Right ventricle myocardium inferior (tissue), 1 donor: ENCODE measurements around the gene PSME2. TPM values are rescaled to one million over a fixed set of nuclear protein-coding genes. Genes with fewer than 3 reads are reported as not detected.

Experiments
- ATAC-seq: fragments of 200-7000 bp; cut with Tn5 transposase; one replicate; pipeline ENCODE4 v1.9.1; 2020; ENCODE audit warnings: mild to moderate bottlenecking, moderate library complexity
- DNase-seq: peaks from one replicate; pipeline ENCODE4 v3.0.0; 2021; ENCODE audit errors: missing footprints
- intact Hi-C: fragments of 100-400 bp; cut with DNase I; formaldehyde crosslinking; loops from one replicate; pipeline ENCODE4 v1.11.0; 2022
- long read RNA-seq: library from polyadenylated mRNA; unstranded; transcript quantifications from one replicate; pipeline ENCODE4 v2.0.0, GENCODE V29; 2021
- total RNA-seq: library from RNA; stranded (reverse); fragmentation: NEBNext Ultra II Directional; extraction: Animal tissue kit (Norgen Biotek cat#: 25700); gene quantifications from one replicate; pipeline ENCODE4 v1.2.1, GENCODE V29; 2021
- donor health status: DM: no; HTN: yes; CAD: no; lungs with severe emphysema.

The PSME2 gene
- total RNA-seq, result 109 TPM
- long read RNA-seq, transcript PSME2-201 (11 exons, 1,404 nt), result major isoform, 38 of 48 reads
- long read RNA-seq, transcript PSME2-205 (2 exons, 496 nt), result minor isoform, 5 of 48 reads
- long read RNA-seq, partial matches to known transcripts, result 0 of 48 reads
- long read RNA-seq, other reads (novel, unspliced or antisense), result 4 of 48 reads

GRCh38 chr14:24146453-24146977, at the start of gene PSME2:
Gene PSME2 (minus strand): TSS chr14:24146610. CDS start chr14:24146581, 29 bp downstream.
- ATAC-seq (peak; percentile 88), DNase-seq (peak; percentile 96)
- intact Hi-C loops, result loop anchor here (5.0 to 10.0 kb wide), 2 partner anchors 41 to 288 kb away; partner anchors contain the start of gene IPO4

- peak; percentile 95 for DNase-seq
- intact Hi-C loops, result no loop called here
- ATAC-seq, result peak; percentile 95
Observed at GRCh38 chr14:24195186-24196070, 49.0 kb upstream of the PSME2 start, which contains the start of gene TM9SF1. Gene TM9SF1 (minus strand): TSS chr14:24195441. CDS start chr14:24195019, 422 bp downstream.

- ATAC-seq, result no peak
- intact Hi-C loops, result no loop called here
Observed at GRCh38 chr14:24194873-24195185, 48.4 kb upstream of the PSME2 start.

GRCh38 chr14:24194186-24194872, 47.9 kb upstream of the PSME2 start:
- DNase-seq (no peak), ATAC-seq (no peak)
- intact Hi-C loops, result no loop called here

More at GRCh38 chr14:24194873-24195185, 48.4 kb upstream of the PSME2 start:
- DNase-seq, result peak; percentile 69

- intact Hi-C loops, result no loop called here
- ATAC-seq (no peak), DNase-seq (peak; percentile 32)
Observed at GRCh38 chr14:24192933-24193332, 46.5 kb upstream of the PSME2 start.

- DNase-seq, result no peak
- intact Hi-C loops, result no loop called here
- ATAC-seq, result no peak
Observed at GRCh38 chr14:24190416-24190815, 44.0 kb upstream of the PSME2 start.

GRCh38 chr14:24189460-24189859, 43.0 kb upstream of the PSME2 start:
- intact Hi-C loops, result loop anchor here (2.0 to 5.0 kb wide), 3 partner anchors 42 to 108 kb away; partner anchors contain the start of genes DHRS1, NOP9, PSME2 and RNF31
- no peak for ATAC-seq
- no peak for DNase-seq

GRCh38 chr14:24189059-24189375, 42.6 kb upstream of the PSME2 start:
- intact Hi-C loops, result loop anchor here (2.0 to 5.0 kb wide), 3 partner anchors 42 to 108 kb away; partner anchors contain the start of genes DHRS1, NOP9, PSME2 and RNF31
- no peak for ATAC-seq
- DNase-seq, result no peak

GRCh38 chr14:24188251-24189058, 42.0 kb upstream of the PSME2 start, which contains the start of gene IPO4:
Gene IPO4 (minus strand): TSS chr14:24188816. CDS start chr14:24188787, 29 bp downstream.
- peak; percentile 96 for ATAC-seq
- peak; percentile 95 for DNase-seq
- intact Hi-C loops, result loop anchor here (2.0 to 5.0 kb wide), 3 partner anchors 41 to 109 kb away; partner anchors contain the start of genes DHRS1, NOP9, PSME2 and RNF31

- ATAC-seq (no peak), DNase-seq (peak; percentile 57)
- intact Hi-C loops, result loop anchor here (5.0 kb wide), 2 partner anchors 40 to 110 kb away; partner anchors contain the start of genes DHRS1, NOP9, PSME2 and RNF31
Observed at GRCh38 chr14:24187539-24187915, 41.1 kb upstream of the PSME2 start.

GRCh38 chr14:24186831-24187538, 40.6 kb upstream of the PSME2 start:
- ATAC-seq, result no peak
- no peak for DNase-seq
- intact Hi-C loops, result loop anchor here (5.0 kb wide), 2 partner anchors 40 to 110 kb away; partner anchors contain the start of genes DHRS1, NOP9, PSME2 and RNF31

- DNase-seq (peak; percentile 55), ATAC-seq (no peak)
- intact Hi-C loops, result loop anchor here (5.0 kb wide), 2 partner anchors 38 to 112 kb away; partner anchors contain the start of genes DHRS1, NOP9, PSME2 and RNF31
Observed at GRCh38 chr14:24185741-24186140, 39.3 kb upstream of the PSME2 start.

GRCh38 chr14:24185026-24185425, 38.6 kb upstream of the PSME2 start:
- DNase-seq, result no peak

GRCh38 chr14:24184104-24184970, 37.9 kb upstream of the PSME2 start:
- DNase-seq, result peak; percentile 44
- intact Hi-C loops, result no loop called here
- ATAC-seq, result no peak

More at GRCh38 chr14:24185026-24185425, 38.6 kb upstream of the PSME2 start:
- ATAC-seq, result no peak
- intact Hi-C loops, result loop anchor here (5.0 kb wide), 2 partner anchors 38 to 112 kb away; partner anchors contain the start of genes DHRS1, NOP9, PSME2 and RNF31

- intact Hi-C loops, result no loop called here
- ATAC-seq (no peak), DNase-seq (no peak)
Observed at GRCh38 chr14:24183014-24183481, 36.6 kb upstream of the PSME2 start.
